Stomach (tissue), 9 donors: Measurements from ENCODE around the gene THSD7B. TPM values are rescaled to one million over a fixed set of nuclear protein-coding genes. Genes with fewer than 3 reads are reported as not detected.

Experiments used
- DNase-seq, 2 donors: peaks; one replicate each; pipeline versions ENCODE4 v3.0.0 to v3.0.0-alpha.2; 2013 to 2019
- H3K27ac ChIP-seq, 5 donors: fragments of 200-600 bp in 4 of 5; sonication (generic) in 4 of 5; one replicate each; pipeline ENCODE4 v1.5.1; 2013 to 2019; ENCODE audit warnings: mild to moderate bottlenecking in 1 of 5, moderate library complexity in 1 of 5
- H3K27me3 ChIP-seq, 3 donors: fragments of 200-600 bp; sonication (generic); one replicate each; pipeline ENCODE4 v1.5.1; 2017 to 2019; ENCODE audit warnings: mixed run types in 1 of 3
- H3K36me3 ChIP-seq, 4 donors: fragments of 200-600 bp; sonication (generic); 1 replicate in 3 of 4; 2 replicates in 1 of 4; pipeline ENCODE4 v1.5.1; 2016 to 2019
- H3K4me1 ChIP-seq, 4 donors: fragments of 200-600 bp; sonication (generic); one replicate each; pipeline ENCODE4 v1.5.1; 2016 to 2019
- H3K4me3 ChIP-seq, 4 donors: fragments of 200-600 bp; sonication (generic) in 3 of 4; one replicate each; pipeline ENCODE4 v1.5.1; 2016 to 2019; ENCODE audit warnings: mild to moderate bottlenecking in 1 of 4
- H3K9me3 ChIP-seq, 4 donors: fragments of 200-600 bp; sonication (generic); one replicate each; pipeline ENCODE4 v1.5.1; 2016 to 2019
- CTCF ChIP-seq, 7 experiments: fragments of 450-650 bp in 4 of 7; fragments of 200-600 bp in 3 of 7; sonication (generic) in 3 of 7; IDR thresholded peaks; one replicate each; pipeline ENCODE4 v1.5.1; 2016 to 2019; ENCODE audit warnings: antibody characterized with exemption in 7 of 7, control low read depth in 2 of 7, mild to moderate bottlenecking in 1 of 7
- EP300 ChIP-seq: sonication (generic); formaldehyde crosslinking; IDR thresholded peaks from one replicate; pipeline ENCODE4 v1.6.1; 2017; ENCODE audit warnings: antibody characterized with exemption
- POLR2A ChIP-seq, 4 donors: fragments of 450-650 bp; IDR thresholded peaks; one replicate each; pipeline ENCODE4 v1.6.1; 2016; ENCODE audit warnings: antibody characterized with exemption in 4 of 4, control low read depth in 2 of 4, mild to moderate bottlenecking in 1 of 4, moderate library complexity in 1 of 4
- POLR2AphosphoS5 ChIP-seq, 3 donors: sonication (generic); formaldehyde crosslinking; IDR thresholded peaks; one replicate each; pipeline ENCODE4 v1.6.1; 2016; ENCODE audit warnings: antibody characterized with exemption in 3 of 3
- WGBS, 5 donors: extraction: QIAGEN DNeasy Blood & Tissue Kit in 3 of 5; methylation state at CpG; one replicate each; pipeline versions ENCODE4 v1.1.5 to v1.1.7; 2013 to 2018; 5-methylcytosine and 5-hydroxymethylcytosine counted together
- intact Hi-C: fragments of 100-400 bp; cut with DNase I; formaldehyde crosslinking; loops from one replicate; pipeline ENCODE4 v1.15.1; 2023; ENCODE audit warnings: low total_unique reads
- polyA plus RNA-seq, 3 donors: library from polyadenylated mRNA; stranded (reverse); fragments of 200-250 nt; gene quantifications; one replicate each; pipeline ENCODE4 v1.2.3, GENCODE V29; 2013
- total RNA-seq, 5 donors: library from RNA; depleted of rRNA; stranded (reverse); fragments of >200 nt; gene quantifications; one replicate each; pipeline versions ENCODE4 v1.1.0 to v1.2.3, GENCODE V29; 2014 to 2016
- donor health status: healthy with polysubstance abuse.
- donor health status: Bipolar disorder and iron deficiency.
- donor health status: healthy.

The THSD7B gene
- total and polyA plus RNA-seq, 8 donors = 0.05 to 4.4 TPM; not detected in 6

GRCh38 chr2:137115081-137115794 is 349.9 kb downstream of the THSD7B start:
- Histone ChIP-seq H3K36me3 (no peaks in the 10 kb centered on the region), H3K27me3 (no peaks in the 10 kb centered on the region), H3K4me1 (no peaks in the 10 kb centered on the region), H3K27ac (no peak overlapping the region), H3K4me3 (no peak overlapping the region), H3K9me3 (peaks cover 0 to 8% (median 0%) of the 10 kb centered on the region in 4 donors)
- intact Hi-C loops = no loop called here
- no peak for TF ChIP-seq POLR2A (IDR thresholded peaks at IDR 0.05)
- TF ChIP-seq POLR2AphosphoS5 (IDR thresholded peaks at IDR 0.05) = no peak
- no peak for TF ChIP-seq EP300
- no peak for TF ChIP-seq CTCF (IDR thresholded peaks at IDR 0.05)
- DNase-seq = no peak
- 80 to 90% (median 85%) methylated on average over 10 of the region's 10 CpGs for WGBS, 5 donors

- Histone ChIP-seq H3K36me3 (no peaks in the 10 kb centered on the region), H3K4me3 (no peak overlapping the region), H3K27ac (no peak overlapping the region), H3K27me3 (no peaks in the 10 kb centered on the region), H3K9me3 (peaks cover 0 to 8% (median 0%) of the 10 kb centered on the region in 4 donors), H3K4me1 (no peaks in the 10 kb centered on the region)
- intact Hi-C loops = no loop called here
- TF ChIP-seq CTCF (IDR thresholded peaks at IDR 0.05) (no peak), POLR2A (IDR thresholded peaks at IDR 0.05) (no peak), POLR2AphosphoS5 (IDR thresholded peaks at IDR 0.05) (no peak), EP300 (no peak)
- DNase-seq = no peak
- WGBS, 5 donors = 43 to 83% (median 70%) methylated on average over 1 of the region's 1 CpG
Observed at GRCh38 chr2:137115795-137116089, 350.4 kb downstream of the THSD7B start.

- H3K27ac ChIP-seq = no peak overlapping the region
- peaks cover 0 to 8% (median 0%) of the 10 kb centered on the region in 4 donors for H3K9me3 ChIP-seq
- H3K36me3 ChIP-seq = no peaks in the 10 kb centered on the region
- no peak for DNase-seq
- H3K4me3 ChIP-seq = no peak overlapping the region
- TF ChIP-seq POLR2AphosphoS5 (IDR thresholded peaks at IDR 0.05) (no peak), POLR2A (IDR thresholded peaks at IDR 0.05) (no peak), CTCF (IDR thresholded peaks at IDR 0.05) (no peak)
- intact Hi-C loops = no loop called here
- H3K27me3 ChIP-seq = no peaks in the 10 kb centered on the region
- no peaks in the 10 kb centered on the region for H3K4me1 ChIP-seq
Observed at GRCh38 chr2:137117385-137117784, 352.0 kb downstream of the THSD7B start.

GRCh38 chr2:137118140-137118539 is 352.8 kb downstream of the THSD7B start:
- Histone ChIP-seq H3K4me3 (no peak overlapping the region), H3K27ac (no peak overlapping the region), H3K27me3 (no peaks in the 10 kb centered on the region), H3K9me3 (peaks cover 0 to 5% (median 0%) of the 10 kb centered on the region in 4 donors), H3K36me3 (no peaks in the 10 kb centered on the region), H3K4me1 (no peaks in the 10 kb centered on the region)
- intact Hi-C loops = no loop called here
- TF ChIP-seq POLR2A (IDR thresholded peaks at IDR 0.05) (no peak), POLR2AphosphoS5 (IDR thresholded peaks at IDR 0.05) (no peak), CTCF (IDR thresholded peaks at IDR 0.05) (no peak), EP300 (no peak)
- no peak for DNase-seq
